DMS79 (cell line): ENCODE data around the gene COPE.

Experiments used
- DNase-seq: peaks from one replicate; lab custom pipeline; 2025; lab: John Stamatoyannopoulos, UW

Gene COPE

GRCh38 chr19:18851673-18852325 lies 67.4 kb downstream of the COPE start:
- DNase-seq, result no peak

GRCh38 chr19:18850471-18851375 lies 68.5 kb downstream of the COPE start:
- DNase-seq, result no peak

GRCh38 chr19:18849838-18850400 lies 69.3 kb downstream of the COPE start:
- DNase-seq, result no peak
